K562 (cell line): ENCODE results near the gene RPTOR. TPM values are rescaled to one million over a fixed set of nuclear protein-coding genes. Genes with fewer than 3 reads are reported as not detected.

Experiments used
- ARID1B ChIP-seq: fragments of 450-650 bp; IDR thresholded peaks from 2 replicates; pipeline ENCODE4 v1.6.1; 2016; ENCODE audit warnings: antibody characterized with exemption, mild to moderate bottlenecking, inconsistent platforms
- CBX5 ChIP-seq: IDR thresholded peaks from 2 replicates; pipeline ENCODE4 v1.6.1; 2014; ENCODE audit warnings: low read depth, borderline replicate concordance
- E2F6 ChIP-seq, 2 experiments: IDR thresholded peaks; 2 replicates each; pipeline ENCODE4 v1.6.1; 2011; ENCODE audit warnings: borderline replicate concordance in 1 of 2, control low read depth in 1 of 2, low read depth in 1 of 2, low read length in 1 of 2, mild to moderate bottlenecking in 1 of 2, mixed read lengths in 1 of 2, moderate library complexity in 1 of 2; ENCODE audit not compliant: insufficient read depth in 1 of 2, insufficient read length in 1 of 2, poor library complexity in 1 of 2, severe bottlenecking in 1 of 2; ENCODE audit errors: extremely low read depth in 1 of 2
- ETV6 ChIP-seq, 3 experiments: fragments of 150-350 bp in 1 of 3; sonication (generic) in 1 of 3; formaldehyde crosslinking in 1 of 3; IDR thresholded peaks; 2 replicates each; pipeline versions ENCODE4 v1.6.1 to v1.8.0; 2014 to 2022; ENCODE audit warnings: borderline replicate concordance in 2 of 3, low read depth in 2 of 3, antibody characterized with exemption in 1 of 3, low read length in 1 of 3, mild to moderate bottlenecking in 1 of 3, missing genetic modification reagents in 1 of 3
- HNRNPK ChIP-seq: fragments of 200-400 bp; formaldehyde crosslinking; IDR thresholded peaks from one replicate; pipeline ENCODE4 v1.6.1; 2018; ENCODE audit warnings: mild to moderate bottlenecking, low read depth, low read length; ENCODE audit not compliant: poor library complexity, severe bottlenecking
- JUNB ChIP-seq: fragments of 450-650 bp; formaldehyde crosslinking; conservative IDR thresholded peaks from 2 replicates; pipeline ENCODE4 v1.4.0; 2020; ENCODE audit warnings: mild to moderate bottlenecking
- MAFK ChIP-seq: IDR thresholded peaks from 2 replicates; pipeline ENCODE4 v1.6.1; 2011; ENCODE audit warnings: low read length, improper control_type of control experiment
- NBN ChIP-seq: fragments of 450-650 bp; IDR thresholded peaks from 2 replicates; pipeline ENCODE4 v1.6.1; 2016; ENCODE audit warnings: low read depth, mild to moderate bottlenecking
- NFIX ChIP-seq: fragments of 250-450 bp; sonication (Bioruptor Pico); IDR thresholded peaks from 2 replicates; pipeline ENCODE4 v1.4.0; 2020; ENCODE audit warnings: low read depth, mild to moderate bottlenecking, moderate library complexity
- SAP30 ChIP-seq: fragments of 200-600 bp; sonication (generic); IDR thresholded peaks from 2 replicates; pipeline ENCODE4 v1.6.1; 2012; ENCODE audit warnings: borderline replicate concordance, low read depth, mild to moderate bottlenecking, moderate library complexity, low read length, control low read depth, inconsistent platforms; ENCODE audit not compliant: insufficient read depth, poor library complexity, severe bottlenecking
- SMARCA4 ChIP-seq: fragments of 450-650 bp; IDR thresholded peaks from 2 replicates; pipeline ENCODE4 v1.6.1; 2016
- XRCC3 ChIP-seq: fragments of 450-650 bp; IDR thresholded peaks from 2 replicates; pipeline ENCODE4 v1.6.1; 2017; ENCODE audit warnings: mild to moderate bottlenecking, moderate library complexity
- ZNF644 ChIP-seq: fragments of 200-800 bp; sonication (Bioruptor generic); IDR thresholded peaks from 2 replicates; pipeline ENCODE4 v1.6.1; 2016; ENCODE audit warnings: low read depth, missing genetic modification characterization, missing compliant biosample characterization
- polyA plus RNA-seq, 8 experiments: library from polyadenylated mRNA; depleted of rRNA in 4 of 8; stranded (reverse) in 5 of 8; unstranded in 3 of 8; fragments of >200 nt; fragmentation: Nextera tagmentation in 2 of 8; fragmentation: Illumina TruSeq in 1 of 8; extraction: Ambion mirVana in 2 of 8; extraction: Trizol in 1 of 8; gene quantifications; 2 replicates each; pipeline versions ENCODE4 v1.2.1 to v1.2.3, GENCODE V29; 2011 to 2014; ENCODE audit warnings: inconsistent platforms in 1 of 8, missing spikeins in 1 of 8
- total RNA-seq, 7 experiments: library from RNA; depleted of rRNA in 6 of 7; stranded (reverse); fragments of >200 nt in 6 of 7; fragmentation: Illumina TruSeq in 2 of 7; extraction: Trizol in 2 of 7; gene quantifications; 2 replicates each; pipeline versions ENCODE4 v1.2.1 to v1.2.3, GENCODE V29; 2011 to 2021; ENCODE audit warnings: low replicate concordance in 1 of 7
- TF ChIP-seq, protein P1 (sequence below): fragments of 450-650 bp; IDR thresholded peaks from 2 replicates; pipeline ENCODE4 v1.6.1; 2014; ENCODE audit warnings: low read depth, mild to moderate bottlenecking, moderate library complexity, borderline replicate concordance
- TF ChIP-seq, protein P2 (sequence below): sonication (generic); formaldehyde crosslinking; IDR thresholded peaks from 2 replicates; pipeline ENCODE4 v1.8.0; 2022; ENCODE audit warnings: missing genetic modification reagents, mild to moderate bottlenecking, borderline replicate concordance
- TF ChIP-seq, protein P3 (sequence below): fragments of 200-800 bp; sonication (Bioruptor generic); IDR thresholded peaks from 2 replicates; pipeline ENCODE4 v1.6.1; 2016; ENCODE audit warnings: missing genetic modification characterization, missing compliant biosample characterization

Gene RPTOR
- total and polyA plus RNA-seq, 9 of the 15 experiments (the other 6 are each of a cell fraction or from before 2014, with no cell fraction given): 0.24 to 54.1 (median 10.2) TPM

DNA sequence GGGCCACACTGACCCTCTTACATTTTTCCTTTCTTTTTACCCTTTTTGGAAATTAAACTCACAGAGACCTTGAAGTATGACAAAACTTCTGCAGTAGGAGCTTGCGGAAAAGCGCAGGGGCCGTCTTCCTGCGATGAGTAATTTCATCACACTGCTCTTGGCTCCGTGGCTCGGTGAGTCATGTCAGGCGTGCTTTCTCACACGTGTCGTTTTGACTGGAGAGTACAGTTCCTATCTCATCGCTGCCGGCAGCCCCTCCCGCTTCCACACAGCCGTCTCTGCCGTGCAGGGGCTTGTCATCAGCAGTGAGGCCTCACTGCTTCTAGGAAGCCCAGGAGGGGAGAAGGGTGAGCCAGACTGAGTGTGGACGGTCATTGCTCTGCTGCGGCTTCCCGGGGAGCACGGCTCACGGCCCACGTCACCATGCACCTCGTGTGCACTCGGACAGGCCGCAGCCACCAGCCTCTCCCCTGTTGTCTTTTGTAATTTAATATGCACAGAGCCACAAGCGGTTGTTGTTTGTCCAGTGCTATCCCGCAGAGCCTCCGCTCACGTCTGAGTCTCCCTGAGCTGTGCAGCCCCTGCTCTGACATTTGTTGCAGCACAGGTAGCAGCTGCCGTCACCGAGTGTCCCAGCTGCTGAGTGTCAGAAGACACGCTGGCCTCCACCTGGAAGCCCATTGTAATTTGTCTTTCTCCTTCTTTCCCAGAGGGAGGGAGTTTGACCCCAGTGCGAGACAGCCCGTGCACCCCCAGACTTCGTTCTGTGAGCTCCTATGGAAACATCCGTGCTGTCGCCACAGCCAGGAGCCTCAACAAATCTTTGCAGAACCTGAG lies 347.6 kb downstream of the RPTOR start (continued):
- TF ChIP-seq, protein P1, sequence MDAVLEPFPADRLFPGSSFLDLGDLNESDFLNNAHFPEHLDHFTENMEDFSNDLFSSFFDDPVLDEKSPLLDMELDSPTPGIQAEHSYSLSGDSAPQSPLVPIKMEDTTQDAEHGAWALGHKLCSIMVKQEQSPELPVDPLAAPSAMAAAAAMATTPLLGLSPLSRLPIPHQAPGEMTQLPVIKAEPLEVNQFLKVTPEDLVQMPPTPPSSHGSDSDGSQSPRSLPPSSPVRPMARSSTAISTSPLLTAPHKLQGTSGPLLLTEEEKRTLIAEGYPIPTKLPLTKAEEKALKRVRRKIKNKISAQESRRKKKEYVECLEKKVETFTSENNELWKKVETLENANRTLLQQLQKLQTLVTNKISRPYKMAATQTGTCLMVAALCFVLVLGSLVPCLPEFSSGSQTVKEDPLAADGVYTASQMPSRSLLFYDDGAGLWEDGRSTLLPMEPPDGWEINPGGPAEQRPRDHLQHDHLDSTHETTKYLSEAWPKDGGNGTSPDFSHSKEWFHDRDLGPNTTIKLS: peak; percentile 83; the same call in 1 of the 2 replicates
- peak; percentile 40; the same call in 1 of the 2 replicates for TF ChIP-seq ZNF644 (tag)
- TF ChIP-seq ARID1B: peak; percentile 80
- peak; percentile 40; the same call in 1 of the 2 replicates for TF ChIP-seq NBN
- TF ChIP-seq NFIX (CRISPR knock-in tag): no peak
- no peak for TF ChIP-seq ETV6 (IDR thresholded peaks at IDR 0.05; ENCODE audit: borderline replicate concordance in 1 of 2, low read depth in 2 of 2, low read length in 1 of 2)
- no peak for TF ChIP-seq ETV6 (CRISPR knock-in tag; IDR thresholded peaks at IDR 0.05; ENCODE audit: borderline replicate concordance)
- peak; percentile 80 for TF ChIP-seq SAP30
- peak; percentile 82 for TF ChIP-seq JUNB (CRISPR knock-in tag)
- TF ChIP-seq, protein P2, sequence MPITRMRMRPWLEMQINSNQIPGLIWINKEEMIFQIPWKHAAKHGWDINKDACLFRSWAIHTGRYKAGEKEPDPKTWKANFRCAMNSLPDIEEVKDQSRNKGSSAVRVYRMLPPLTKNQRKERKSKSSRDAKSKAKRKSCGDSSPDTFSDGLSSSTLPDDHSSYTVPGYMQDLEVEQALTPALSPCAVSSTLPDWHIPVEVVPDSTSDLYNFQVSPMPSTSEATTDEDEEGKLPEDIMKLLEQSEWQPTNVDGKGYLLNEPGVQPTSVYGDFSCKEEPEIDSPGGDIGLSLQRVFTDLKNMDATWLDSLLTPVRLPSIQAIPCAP (CRISPR knock-in tag): no peak
- TF ChIP-seq, protein P3, sequence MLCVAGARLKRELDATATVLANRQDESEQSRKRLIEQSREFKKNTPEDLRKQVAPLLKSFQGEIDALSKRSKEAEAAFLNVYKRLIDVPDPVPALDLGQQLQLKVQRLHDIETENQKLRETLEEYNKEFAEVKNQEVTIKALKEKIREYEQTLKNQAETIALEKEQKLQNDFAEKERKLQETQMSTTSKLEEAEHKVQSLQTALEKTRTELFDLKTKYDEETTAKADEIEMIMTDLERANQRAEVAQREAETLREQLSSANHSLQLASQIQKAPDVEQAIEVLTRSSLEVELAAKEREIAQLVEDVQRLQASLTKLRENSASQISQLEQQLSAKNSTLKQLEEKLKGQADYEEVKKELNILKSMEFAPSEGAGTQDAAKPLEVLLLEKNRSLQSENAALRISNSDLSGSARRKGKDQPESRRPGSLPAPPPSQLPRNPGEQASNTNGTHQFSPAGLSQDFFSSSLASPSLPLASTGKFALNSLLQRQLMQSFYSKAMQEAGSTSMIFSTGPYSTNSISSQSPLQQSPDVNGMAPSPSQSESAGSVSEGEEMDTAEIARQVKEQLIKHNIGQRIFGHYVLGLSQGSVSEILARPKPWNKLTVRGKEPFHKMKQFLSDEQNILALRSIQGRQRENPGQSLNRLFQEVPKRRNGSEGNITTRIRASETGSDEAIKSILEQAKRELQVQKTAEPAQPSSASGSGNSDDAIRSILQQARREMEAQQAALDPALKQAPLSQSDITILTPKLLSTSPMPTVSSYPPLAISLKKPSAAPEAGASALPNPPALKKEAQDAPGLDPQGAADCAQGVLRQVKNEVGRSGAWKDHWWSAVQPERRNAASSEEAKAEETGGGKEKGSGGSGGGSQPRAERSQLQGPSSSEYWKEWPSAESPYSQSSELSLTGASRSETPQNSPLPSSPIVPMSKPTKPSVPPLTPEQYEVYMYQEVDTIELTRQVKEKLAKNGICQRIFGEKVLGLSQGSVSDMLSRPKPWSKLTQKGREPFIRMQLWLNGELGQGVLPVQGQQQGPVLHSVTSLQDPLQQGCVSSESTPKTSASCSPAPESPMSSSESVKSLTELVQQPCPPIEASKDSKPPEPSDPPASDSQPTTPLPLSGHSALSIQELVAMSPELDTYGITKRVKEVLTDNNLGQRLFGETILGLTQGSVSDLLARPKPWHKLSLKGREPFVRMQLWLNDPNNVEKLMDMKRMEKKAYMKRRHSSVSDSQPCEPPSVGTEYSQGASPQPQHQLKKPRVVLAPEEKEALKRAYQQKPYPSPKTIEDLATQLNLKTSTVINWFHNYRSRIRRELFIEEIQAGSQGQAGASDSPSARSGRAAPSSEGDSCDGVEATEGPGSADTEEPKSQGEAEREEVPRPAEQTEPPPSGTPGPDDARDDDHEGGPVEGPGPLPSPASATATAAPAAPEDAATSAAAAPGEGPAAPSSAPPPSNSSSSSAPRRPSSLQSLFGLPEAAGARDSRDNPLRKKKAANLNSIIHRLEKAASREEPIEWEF (CRISPR knock-in tag): no peak
- no peak for TF ChIP-seq XRCC3
- no peak for TF ChIP-seq HNRNPK
- TF ChIP-seq E2F6 (IDR thresholded peaks at IDR 0.05; ENCODE audit: borderline replicate concordance in 1 of 2, extremely low read depth in 1 of 2, insufficient read depth in 1 of 2, insufficient read length in 1 of 2, low read depth in 1 of 2, low read length in 1 of 2, poor library complexity in 1 of 2, severe bottlenecking in 1 of 2): peak; percentile 43 to 72
- TF ChIP-seq MAFK: 0 out of 2 replicates have a peak, but pooled peaks have one; percentile 3
- TF ChIP-seq CBX5: no peak
- peak; percentile 80; the same call in 1 of the 2 replicates for TF ChIP-seq SMARCA4
